CD14-positive monocyte (primary cell): ENCODE measurements around the gene C17orf113. TPM values are rescaled to one million over a fixed set of nuclear protein-coding genes. Genes with fewer than 3 reads are reported as not detected.
A peak's percentile ranks its signal among the peaks of the same experiment; 100 is the strongest.

Experiments
- DNase-seq, 3 donors: peaks; one replicate each; pipeline ENCODE4 v3.0.0-alpha.2; 2011 to 2022
- H2AFZ ChIP-seq: 2 replicates; pipeline ENCODE4 v1.6.0; 2012; ENCODE audit warnings: mild to moderate bottlenecking, low read depth, low read length, inconsistent platforms; ENCODE audit not compliant: insufficient read depth, poor library complexity, severe bottlenecking
- H3K27ac ChIP-seq, 2 donors: 1 replicate in 1 of 2; 2 replicates in 1 of 2; pipeline ENCODE4 v1.5.1; 2012 to 2013; ENCODE audit warnings: low read length in 2 of 2, control low read depth in 1 of 2, inconsistent platforms in 1 of 2, low read depth in 1 of 2, mild to moderate bottlenecking in 1 of 2
- H3K27me3 ChIP-seq, 2 donors: one replicate each; pipeline versions ENCODE4 v1.6.0 to v1.6.1; 2011 to 2013; ENCODE audit warnings: low read length in 2 of 2; ENCODE audit not compliant: control insufficient read depth in 2 of 2, insufficient read depth in 2 of 2
- H3K36me3 ChIP-seq, 2 donors: replicated peaks in 1 of 2; 1 replicate in 1 of 2; 2 replicates in 1 of 2; pipeline versions ENCODE4 v1.5.1 to v1.6.1; 2012 to 2013; ENCODE audit warnings: low read length in 2 of 2, control low read depth in 1 of 2, inconsistent platforms in 1 of 2, mild to moderate bottlenecking in 1 of 2; ENCODE audit not compliant: insufficient read depth in 2 of 2, control insufficient read depth in 1 of 2
- H3K4me1 ChIP-seq, 2 donors: 1 replicate in 1 of 2; 2 replicates in 1 of 2; pipeline versions ENCODE4 v1.5.1 to v1.6.1; 2012 to 2013; ENCODE audit warnings: low read length in 2 of 2, control low read depth in 1 of 2, inconsistent platforms in 1 of 2, mild to moderate bottlenecking in 1 of 2, moderate library complexity in 1 of 2; ENCODE audit not compliant: insufficient read depth in 2 of 2, control insufficient read depth in 1 of 2
- H3K4me2 ChIP-seq: replicated peaks from 2 replicates; pipeline ENCODE3; 2012; ENCODE audit warnings: low read length, moderate library complexity, mild to moderate bottlenecking; ENCODE audit not compliant: poor library complexity, severe bottlenecking; ENCODE audit errors: extremely low read depth
- H3K4me3 ChIP-seq, 3 experiments: fragments of 200-600 bp in 1 of 3; sonication (generic) in 1 of 3; replicated peaks in 1 of 3; 1 replicate in 2 of 3; 2 replicates in 1 of 3; pipeline ENCODE4 v1.5.1; 2011 to 2013; ENCODE audit warnings: low read length in 3 of 3, mild to moderate bottlenecking in 3 of 3, control low read depth in 2 of 3, low read depth in 2 of 3, inconsistent platforms in 1 of 3, moderate library complexity in 1 of 3
- H3K79me2 ChIP-seq: 2 replicates; pipeline ENCODE4 v1.6.0; 2012; ENCODE audit warnings: mild to moderate bottlenecking, control low read depth, inconsistent platforms, low read length, moderate library complexity; ENCODE audit not compliant: insufficient read depth
- H3K9ac ChIP-seq: 2 replicates; pipeline ENCODE4 v1.6.0; 2017; ENCODE audit warnings: low read length, mild to moderate bottlenecking; ENCODE audit not compliant: insufficient read depth, poor library complexity, severe bottlenecking
- H3K9me3 ChIP-seq, 2 donors: replicated peaks in 1 of 2; 1 replicate in 1 of 2; 2 replicates in 1 of 2; pipeline versions ENCODE4 v1.5.1 to v1.6.1; 2012 to 2013; ENCODE audit warnings: low read length in 2 of 2, control low read depth in 1 of 2; ENCODE audit not compliant: control insufficient read depth in 1 of 2, insufficient read depth in 1 of 2
- H4K20me1 ChIP-seq: 2 replicates; pipeline ENCODE4 v1.6.0; 2012; ENCODE audit warnings: mild to moderate bottlenecking, low read length, control low read depth, moderate library complexity; ENCODE audit not compliant: insufficient read depth
- H3K27ac Mint-ChIP-seq, 7 donors: one replicate each; pipeline ENCODE4 v1.8.0; 2020; ENCODE audit warnings: mild to moderate bottlenecking in 7 of 7, mixed read lengths in 7 of 7, moderate library complexity in 6 of 7, inconsistent platforms in 2 of 7
- H3K27me3 Mint-ChIP-seq, 3 donors: one replicate each; pipeline ENCODE4 v1.8.0; 2021 to 2022; ENCODE audit warnings: low read depth in 3 of 3, mild to moderate bottlenecking in 3 of 3, mixed read lengths in 3 of 3, moderate library complexity in 3 of 3, inconsistent platforms in 1 of 3
- H3K36me3 Mint-ChIP-seq, 2 donors: one replicate each; pipeline ENCODE4 v1.8.0; 2020; ENCODE audit warnings: mixed read lengths in 2 of 2, inconsistent platforms in 1 of 2, mild to moderate bottlenecking in 1 of 2
- H3K4me1 Mint-ChIP-seq: one replicate; pipeline ENCODE4 v1.8.0; 2020; ENCODE audit warnings: mild to moderate bottlenecking, mixed read lengths
- H3K4me3 Mint-ChIP-seq, 2 donors: one replicate each; pipeline ENCODE4 v1.8.0; 2020; ENCODE audit warnings: mild to moderate bottlenecking in 2 of 2, mixed read lengths in 2 of 2, moderate library complexity in 1 of 2
- H3K9me3 Mint-ChIP-seq, 7 donors: one replicate each; pipeline ENCODE4 v1.8.0; 2020 to 2022; ENCODE audit warnings: mixed read lengths in 7 of 7, mild to moderate bottlenecking in 6 of 7, moderate library complexity in 6 of 7, inconsistent platforms in 2 of 7
- CTCF ChIP-seq: fragments of 200-600 bp; IDR thresholded peaks from one replicate; pipeline ENCODE4 v1.8.0; 2022; ENCODE audit warnings: antibody characterized with exemption, mild to moderate bottlenecking
- WGBS: methylation state at CpG from one replicate; pipeline ENCODE4 v1.1.5; 2013; ENCODE audit warnings: missing lambda C conversion rate; ENCODE audit not compliant: insufficient coverage; 5-methylcytosine and 5-hydroxymethylcytosine counted together
- intact Hi-C, 2 donors: fragments of 100-400 bp; cut with micrococcal nuclease; formaldehyde crosslinking; loops; one replicate each; pipeline versions ENCODE4 v1.15.0 to v1.15.1; 2023
- polyA plus RNA-seq, 3 donors: library from polyadenylated mRNA; depleted of rRNA in 1 of 3; unstranded in 2 of 3; stranded (reverse) in 1 of 3; fragments of 300-500 nt in 2 of 3; fragments of >200 nt in 1 of 3; fragmentation: Illumina TruSeq in 2 of 3; gene quantifications; 1 replicate in 2 of 3; 2 replicates in 1 of 3; pipeline ENCODE4 v1.2.3, GENCODE V29; 2012 to 2021

Gene C17orf113
- polyA plus RNA-seq, 3 donors: 0.20 to 0.52 (median 0.28) TPM

- Histone ChIP-seq H3K9ac (no peak overlapping the region), H3K4me1 (peaks cover 11 to 20% of the 10 kb centered on the region in 2 donors), H4K20me1 (peaks cover 97% of the 10 kb centered on the region), H3K36me3 (peaks cover 52 to 73% of the 10 kb centered on the region in 2 donors), H3K79me2 (peaks cover 89% of the 10 kb centered on the region), H2AFZ (no peak overlapping the region), H3K27ac (peak overlapping the region in 1 of 2 donors; percentile 60), H3K27me3 (no peaks in the 10 kb centered on the region), H3K9me3 (no peaks in the 10 kb centered on the region), H3K4me3 (no peak overlapping the region), H3K4me2 (no peak overlapping the region)
- no peak for TF ChIP-seq CTCF
- H3K4me3 Mint-ChIP-seq: no peak overlapping the region
- no peaks in the 10 kb centered on the region for H3K27me3 Mint-ChIP-seq
- H3K9me3 Mint-ChIP-seq: no peaks in the 10 kb centered on the region
- intact Hi-C loops: no loop called here
- peak overlapping the region in 3 of 7 donors; percentile 41 to 54 (median 53) for H3K27ac Mint-ChIP-seq
- peaks cover 52 to 62% of the 10 kb centered on the region in 2 donors for H3K36me3 Mint-ChIP-seq
- no peak for DNase-seq
- peaks cover 47% of the 10 kb centered on the region for H3K4me1 Mint-ChIP-seq
- no CpG with 5 or more reads among the region's 2 CpGs for WGBS
These were observed 48.7 kb downstream of the C17orf113 start for GRCh38 chr17:42001729-42002128.

GRCh38 chr17:42000413-42001133, 49.8 kb downstream of the C17orf113 start:
- no peak overlapping the region for H2AFZ ChIP-seq
- H3K4me2 ChIP-seq: no peak overlapping the region
- no peak for TF ChIP-seq CTCF
- DNase-seq: no peak
- H3K4me1 Mint-ChIP-seq: peaks cover 42% of the 10 kb centered on the region
- intact Hi-C loops: no loop called here
- peaks cover 87% of the 10 kb centered on the region for H3K79me2 ChIP-seq
- no peaks in the 10 kb centered on the region for H3K9me3 Mint-ChIP-seq
- peaks cover 63 to 73% of the 10 kb centered on the region in 2 donors for H3K36me3 Mint-ChIP-seq
- H3K4me1 ChIP-seq: peaks cover 5 to 20% of the 10 kb centered on the region in 2 donors
- 60% methylated on average over 1 of the region's 3 CpGs for WGBS
- no peaks in the 10 kb centered on the region for H3K27me3 ChIP-seq
- no peaks in the 10 kb centered on the region for H3K9me3 ChIP-seq
- peaks cover 97% of the 10 kb centered on the region for H4K20me1 ChIP-seq
- H3K36me3 ChIP-seq: peaks cover 63 to 85% of the 10 kb centered on the region in 2 donors
- no peak overlapping the region for H3K4me3 ChIP-seq
- peak overlapping the region in 1 of 2 donors; percentile 60 for H3K27ac ChIP-seq
- no peaks in the 10 kb centered on the region for H3K27me3 Mint-ChIP-seq
- H3K9ac ChIP-seq: no peak overlapping the region
- no peak overlapping the region for H3K4me3 Mint-ChIP-seq
- peak overlapping the region in 4 of 7 donors; percentile 2 to 69 (median 54) for H3K27ac Mint-ChIP-seq
